Medulla oblongata (tissue), 1 donor: ENCODE measurements around the gene TOB1.

Source experiments
- DNase-seq: peaks from one replicate; pipeline ENCODE4 v3.0.0-alpha.2; 2015; ENCODE audit errors: extremely low spot score

Gene TOB1

DNA sequence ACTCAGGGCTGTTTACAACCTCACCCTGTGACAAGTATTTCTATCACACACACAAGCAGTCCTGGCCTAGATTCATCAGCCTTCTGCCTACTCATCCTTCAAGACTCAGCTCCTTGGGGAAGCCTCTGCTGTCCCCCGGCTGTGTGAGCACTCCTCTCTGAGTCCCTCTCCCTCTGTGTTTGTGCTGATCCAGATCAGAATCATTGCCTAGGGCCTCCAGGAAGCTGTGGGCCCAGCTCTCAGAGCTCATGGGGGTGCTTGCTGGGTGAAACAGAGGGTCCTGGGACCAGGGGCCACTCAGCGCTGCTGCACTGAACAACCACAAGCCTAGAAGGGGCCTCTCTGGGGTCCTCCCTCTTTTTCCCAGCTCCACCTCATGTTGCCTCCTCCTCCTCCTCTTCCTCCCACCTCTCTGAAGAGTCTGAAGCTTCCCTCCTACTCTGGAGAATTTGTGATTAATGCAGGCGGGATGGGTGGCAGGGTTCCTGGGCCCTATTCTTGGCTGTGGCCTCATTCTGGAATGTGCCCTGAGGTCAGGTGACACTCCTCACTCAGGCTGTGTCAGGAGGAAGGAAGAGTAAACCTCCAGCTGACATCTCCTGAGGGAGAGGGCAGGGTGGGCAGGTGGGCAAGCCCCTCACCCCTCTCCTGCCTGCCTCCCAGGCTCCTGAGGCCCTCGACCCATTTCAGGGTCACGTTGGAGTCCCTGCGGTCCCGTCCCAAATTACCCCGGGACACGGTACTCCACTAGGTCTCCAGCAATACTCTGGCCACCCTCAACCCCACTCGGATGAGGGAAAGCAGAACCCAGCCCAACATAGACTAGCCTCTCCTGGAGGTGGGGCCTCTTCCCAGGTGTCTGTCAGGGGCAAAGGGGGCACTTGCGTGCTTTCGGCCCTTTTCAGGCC lies 20.7 kb downstream of the TOB1 start:
- no peak for DNase-seq

DNA sequence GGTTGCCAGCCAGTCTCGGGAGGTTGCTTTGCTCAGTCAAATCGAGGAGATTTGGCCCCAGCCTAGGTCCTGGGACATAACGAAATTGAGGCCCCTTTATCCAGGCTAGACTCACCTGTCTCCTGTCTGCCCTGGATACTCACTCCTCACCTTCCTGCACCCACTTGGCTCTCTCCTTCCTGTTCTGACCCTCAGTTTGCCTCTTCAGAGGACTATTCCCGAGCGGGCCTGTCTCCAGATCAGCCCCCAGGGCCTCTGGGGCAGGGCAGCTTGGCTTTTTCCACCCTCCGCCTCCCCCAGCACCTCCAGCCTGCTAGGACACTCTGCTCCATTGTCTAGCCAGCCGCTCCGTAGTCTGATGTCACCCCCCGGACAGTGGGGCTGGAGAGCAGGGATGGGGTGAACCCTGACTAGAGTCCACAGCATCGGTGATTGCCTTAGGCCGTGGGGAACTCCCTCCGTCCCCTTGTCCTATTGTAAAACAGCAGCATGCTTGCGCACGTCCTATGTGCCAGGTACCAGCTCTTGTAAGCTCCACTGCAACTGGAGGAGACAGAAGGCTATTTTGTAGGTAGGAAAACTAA lies 21.9 kb downstream of the TOB1 start:
- DNase-seq: no peak

DNA sequence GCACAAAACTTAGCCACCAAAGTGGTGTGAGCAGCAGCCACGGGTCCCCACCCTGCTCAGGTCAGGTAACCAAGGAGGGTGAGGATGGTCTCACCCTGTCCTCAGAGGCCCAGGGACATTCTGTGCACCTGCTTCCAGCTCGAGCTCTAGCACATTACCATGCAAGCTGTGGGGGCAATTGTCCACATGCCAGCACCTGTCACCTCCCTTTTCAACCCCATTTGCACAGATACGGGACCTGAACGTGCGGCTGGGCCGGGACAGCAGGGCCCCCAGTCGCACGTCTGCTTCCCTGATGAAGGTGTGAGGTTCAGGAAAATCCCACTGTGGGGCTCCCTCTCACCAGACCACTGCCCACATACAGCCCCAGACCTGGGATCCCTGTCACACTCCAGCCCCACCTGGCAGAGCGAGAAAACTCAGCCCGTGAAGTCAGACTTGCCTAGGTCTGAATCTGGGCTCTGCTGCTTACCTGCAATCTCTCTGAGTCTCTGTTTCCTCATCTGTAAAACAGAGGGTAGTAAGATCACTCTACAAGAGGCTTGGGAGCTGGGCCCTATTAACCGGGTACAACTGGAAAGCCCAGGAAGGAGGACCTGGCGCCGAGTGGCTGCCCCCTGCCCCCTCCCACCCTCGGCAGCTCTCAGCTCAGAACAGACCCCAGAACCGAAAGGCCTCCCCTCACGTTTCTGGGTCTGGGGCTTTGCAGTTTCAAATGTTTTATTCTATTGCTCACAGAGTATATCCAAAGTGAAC lies 22.8 kb downstream of the TOB1 start:
- no peak for DNase-seq

DNA sequence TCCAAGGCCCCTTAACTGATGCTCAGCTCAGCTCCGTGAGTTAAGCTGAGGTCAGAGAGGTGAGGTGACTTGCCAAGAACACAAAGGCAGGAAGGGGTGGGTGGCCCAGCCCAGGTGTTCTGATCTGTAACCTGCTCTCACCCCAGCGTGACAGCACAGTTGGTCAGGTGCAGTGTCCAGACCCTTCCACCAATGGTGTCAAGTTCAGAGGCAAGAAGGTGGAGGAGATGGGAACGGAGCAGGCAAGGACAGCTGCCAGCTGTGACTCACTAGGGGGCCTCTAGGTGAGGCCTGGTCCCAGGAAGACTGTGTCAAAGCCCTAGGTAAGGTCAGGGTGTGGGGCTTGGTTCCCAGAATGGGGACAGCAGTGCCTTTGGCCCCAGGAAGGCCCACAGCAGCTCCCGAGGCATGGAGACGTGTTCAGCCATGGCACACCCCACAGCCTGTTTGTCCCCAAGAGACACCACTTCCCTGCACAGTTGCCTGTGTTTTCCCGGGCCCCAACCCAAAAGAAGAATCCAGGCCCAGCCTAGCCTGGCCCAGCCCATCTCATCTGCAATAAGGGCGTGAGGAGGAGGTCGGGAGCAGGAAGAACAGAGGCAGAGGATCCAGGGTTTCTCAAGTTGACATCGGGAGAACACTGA lies 23.5 kb downstream of the TOB1 start:
- no peak for DNase-seq

DNA sequence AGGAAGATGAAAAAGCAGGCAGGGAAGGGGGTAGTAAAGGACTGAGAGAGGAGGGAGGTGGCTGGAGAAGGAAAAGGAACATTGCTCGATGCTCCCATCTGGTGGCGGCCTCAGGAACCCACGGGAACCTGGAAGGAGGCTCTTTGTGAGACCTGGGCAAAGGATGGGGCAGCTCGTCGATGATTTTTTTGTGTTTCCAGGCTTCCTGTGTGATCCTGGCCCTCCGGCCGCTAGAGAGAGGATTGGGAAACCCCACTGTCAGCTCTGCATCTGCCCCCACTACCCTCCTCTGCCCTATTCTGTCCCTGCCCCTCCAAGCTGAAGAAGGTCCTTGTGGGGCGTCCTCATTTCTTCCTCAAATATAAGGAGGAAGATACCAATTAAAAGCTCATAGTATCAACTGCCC lies 24.2 kb downstream of the TOB1 start:
- DNase-seq: peak; percentile 89

DNA sequence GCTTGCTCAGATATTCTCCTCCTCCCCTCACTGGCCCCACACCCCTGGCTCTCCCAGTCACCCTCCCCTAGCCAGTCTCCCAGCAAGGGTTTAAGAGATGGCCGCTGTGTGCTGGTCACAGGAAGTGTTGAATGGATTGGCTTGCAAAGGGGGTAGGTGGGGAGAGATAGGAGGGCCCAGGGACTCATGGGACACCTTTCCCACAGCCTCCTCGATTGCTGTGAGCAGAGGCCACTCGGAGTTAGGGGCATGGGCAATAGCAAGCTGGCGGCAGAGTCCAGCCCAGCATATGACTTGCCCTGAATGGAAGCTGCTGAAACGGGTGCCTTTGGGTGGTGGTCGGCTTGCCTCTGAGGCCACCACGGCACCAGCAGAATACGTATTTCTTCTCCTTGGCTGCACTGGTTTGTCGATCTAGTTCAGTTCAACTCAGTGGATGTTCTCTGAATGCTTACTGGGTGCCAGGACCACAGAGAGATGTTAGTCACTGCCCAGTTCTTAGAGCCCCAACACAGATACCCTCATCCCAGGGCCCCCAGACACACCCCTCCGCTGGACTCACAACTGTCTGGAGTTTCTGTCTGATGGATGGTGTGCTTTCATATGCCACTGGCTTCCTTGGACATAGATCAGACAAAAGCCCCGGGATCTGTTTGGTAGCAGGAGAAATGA lies 24.7 kb downstream of the TOB1 start:
- DNase-seq: no peak

DNA sequence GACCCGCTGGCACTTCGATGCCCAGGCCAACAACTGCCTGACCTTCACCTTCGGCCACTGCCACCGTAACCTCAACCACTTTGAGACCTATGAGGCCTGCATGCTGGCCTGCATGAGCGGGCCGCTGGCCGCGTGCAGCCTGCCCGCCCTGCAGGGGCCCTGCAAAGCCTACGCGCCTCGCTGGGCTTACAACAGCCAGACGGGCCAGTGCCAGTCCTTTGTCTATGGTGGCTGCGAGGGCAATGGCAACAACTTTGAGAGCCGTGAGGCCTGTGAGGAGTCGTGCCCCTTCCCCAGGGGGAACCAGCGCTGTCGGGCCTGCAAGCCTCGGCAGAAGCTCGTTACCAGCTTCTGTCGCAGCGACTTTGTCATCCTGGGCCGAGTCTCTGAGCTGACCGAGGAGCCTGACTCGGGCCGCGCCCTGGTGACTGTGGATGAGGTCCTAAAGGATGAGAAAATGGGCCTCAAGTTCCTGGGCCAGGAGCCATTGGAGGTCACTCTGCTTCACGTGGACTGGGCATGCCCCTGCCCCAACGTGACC lies 25.8 kb downstream of the TOB1 start:
- DNase-seq: no peak

DNA sequence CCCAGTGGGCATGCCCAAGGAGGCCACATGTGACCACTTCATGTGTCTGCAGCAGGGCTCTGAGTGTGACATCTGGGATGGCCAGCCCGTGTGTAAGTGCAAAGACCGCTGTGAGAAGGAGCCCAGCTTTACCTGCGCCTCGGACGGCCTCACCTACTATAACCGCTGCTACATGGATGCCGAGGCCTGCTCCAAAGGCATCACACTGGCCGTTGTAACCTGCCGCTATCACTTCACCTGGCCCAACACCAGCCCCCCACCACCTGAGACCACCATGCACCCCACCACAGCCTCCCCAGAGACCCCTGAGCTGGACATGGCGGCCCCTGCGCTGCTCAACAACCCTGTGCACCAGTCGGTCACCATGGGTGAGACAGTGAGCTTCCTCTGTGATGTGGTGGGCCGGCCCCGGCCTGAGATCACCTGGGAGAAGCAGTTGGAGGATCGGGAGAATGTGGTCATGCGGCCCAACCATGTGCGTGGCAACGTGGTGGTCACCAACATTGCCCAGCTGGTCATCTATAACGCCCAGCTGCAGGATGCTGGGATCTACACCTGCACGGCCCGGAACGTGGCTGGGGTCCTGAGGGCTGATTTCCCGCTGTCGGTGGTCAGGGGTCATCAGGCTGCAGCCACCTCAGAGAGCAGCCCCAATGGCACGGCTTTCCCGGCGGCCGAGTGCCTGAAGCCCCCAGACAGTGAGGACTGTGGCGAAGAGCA lies 26.4 kb downstream of the TOB1 start:
- DNase-seq: no peak

DNA sequence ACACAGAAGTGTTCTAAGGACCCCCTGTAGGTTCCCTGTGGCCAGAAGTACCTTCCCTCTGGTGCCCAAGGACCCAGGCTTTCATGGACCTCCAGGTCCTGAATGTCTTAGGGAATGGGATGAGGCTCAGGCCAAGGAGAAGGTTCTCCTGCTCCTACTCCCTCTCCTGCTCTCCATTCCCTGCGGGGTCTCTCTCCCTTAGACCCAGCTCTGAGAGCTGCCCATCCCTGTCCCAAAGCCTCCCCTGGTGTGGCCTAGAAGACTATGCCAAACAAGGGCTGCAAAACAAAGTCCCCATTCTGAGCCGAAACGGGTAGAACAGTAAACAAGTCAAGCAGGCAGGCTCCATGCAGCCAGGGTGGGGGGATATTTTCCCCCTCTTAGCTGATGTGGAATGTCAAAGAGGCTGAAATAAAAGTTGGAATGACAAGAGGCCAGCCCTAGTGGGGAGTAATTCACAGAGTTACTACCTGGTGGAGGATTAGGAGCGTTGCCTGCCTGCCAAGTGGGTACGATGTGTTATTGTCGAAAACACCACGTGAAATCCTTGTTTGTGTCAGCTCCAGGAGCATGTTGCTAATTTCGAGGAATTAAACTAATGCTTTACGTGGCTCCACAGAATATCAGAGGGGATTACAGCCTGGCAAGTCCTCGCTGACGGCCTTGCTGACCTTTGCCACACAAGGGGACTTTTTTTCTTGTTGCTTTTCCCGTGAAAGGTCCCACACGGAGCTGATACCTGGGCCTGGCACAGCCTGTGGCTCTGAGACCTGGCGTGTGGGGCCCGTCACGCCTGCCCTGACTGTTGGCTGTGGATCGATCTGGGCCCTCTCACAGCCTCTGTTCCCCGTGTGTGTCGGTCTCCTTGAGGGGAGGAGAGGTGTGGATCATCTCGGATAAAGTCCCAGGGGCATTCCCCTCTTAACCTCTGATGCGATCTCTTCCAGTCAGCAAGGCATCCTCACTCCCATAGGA lies 27.9 kb downstream of the TOB1 start:
- peak; percentile 79 for DNase-seq

DNA sequence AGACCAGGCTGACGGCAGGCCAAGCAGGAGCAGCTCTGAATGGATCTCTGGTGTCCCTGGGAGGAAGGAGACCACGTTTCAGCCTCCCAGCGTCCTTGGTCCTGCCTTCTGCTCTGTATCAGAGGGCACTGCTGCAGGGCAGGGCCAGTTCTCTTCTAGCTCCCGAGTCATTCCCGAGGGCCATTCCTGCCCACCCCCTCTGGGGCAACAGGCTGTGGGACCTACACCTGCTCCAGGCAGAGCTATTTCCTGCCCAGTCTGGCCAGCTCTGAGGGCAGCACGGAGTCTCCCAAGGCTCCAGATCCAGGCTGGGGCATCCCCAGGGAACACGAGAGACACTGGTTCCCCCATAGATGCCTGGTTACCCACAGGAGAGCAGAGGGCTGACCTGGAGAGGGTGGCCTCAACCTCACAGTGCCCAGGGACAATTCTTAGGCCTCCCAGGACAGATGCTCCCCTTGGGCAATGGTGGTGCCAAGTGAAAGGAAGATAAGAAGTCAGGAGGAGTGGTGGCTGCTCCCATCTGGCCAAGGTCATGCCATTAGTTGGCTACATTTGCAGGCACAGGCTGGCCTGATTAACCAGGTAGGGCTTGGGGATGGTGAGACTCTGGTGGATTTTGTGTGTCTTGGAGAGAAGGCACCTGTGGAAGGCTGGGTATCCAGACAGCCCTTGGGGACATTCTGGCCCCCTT lies 28.7 kb downstream of the TOB1 start:
- DNase-seq: no peak

DNA sequence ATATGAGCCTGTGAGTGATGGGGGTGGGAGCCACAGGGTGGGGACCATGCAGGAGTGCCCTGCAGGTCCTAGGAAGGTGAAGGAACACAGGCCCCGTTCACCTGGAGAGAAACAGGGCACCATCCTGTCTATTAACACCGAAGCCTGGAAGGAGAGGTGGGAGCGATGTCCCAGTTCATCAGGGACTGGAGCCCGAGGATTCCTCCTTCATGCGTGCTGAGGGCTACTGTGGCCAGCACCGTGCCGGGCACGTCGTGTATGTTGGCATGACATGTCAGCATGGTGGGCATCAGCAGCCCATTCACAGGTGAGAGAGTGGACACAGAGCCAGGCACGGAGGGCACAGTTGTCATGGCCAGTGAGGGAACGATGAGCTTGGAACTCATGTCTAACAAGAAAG lies 29.3 kb downstream of the TOB1 start:
- no peak for DNase-seq

DNA sequence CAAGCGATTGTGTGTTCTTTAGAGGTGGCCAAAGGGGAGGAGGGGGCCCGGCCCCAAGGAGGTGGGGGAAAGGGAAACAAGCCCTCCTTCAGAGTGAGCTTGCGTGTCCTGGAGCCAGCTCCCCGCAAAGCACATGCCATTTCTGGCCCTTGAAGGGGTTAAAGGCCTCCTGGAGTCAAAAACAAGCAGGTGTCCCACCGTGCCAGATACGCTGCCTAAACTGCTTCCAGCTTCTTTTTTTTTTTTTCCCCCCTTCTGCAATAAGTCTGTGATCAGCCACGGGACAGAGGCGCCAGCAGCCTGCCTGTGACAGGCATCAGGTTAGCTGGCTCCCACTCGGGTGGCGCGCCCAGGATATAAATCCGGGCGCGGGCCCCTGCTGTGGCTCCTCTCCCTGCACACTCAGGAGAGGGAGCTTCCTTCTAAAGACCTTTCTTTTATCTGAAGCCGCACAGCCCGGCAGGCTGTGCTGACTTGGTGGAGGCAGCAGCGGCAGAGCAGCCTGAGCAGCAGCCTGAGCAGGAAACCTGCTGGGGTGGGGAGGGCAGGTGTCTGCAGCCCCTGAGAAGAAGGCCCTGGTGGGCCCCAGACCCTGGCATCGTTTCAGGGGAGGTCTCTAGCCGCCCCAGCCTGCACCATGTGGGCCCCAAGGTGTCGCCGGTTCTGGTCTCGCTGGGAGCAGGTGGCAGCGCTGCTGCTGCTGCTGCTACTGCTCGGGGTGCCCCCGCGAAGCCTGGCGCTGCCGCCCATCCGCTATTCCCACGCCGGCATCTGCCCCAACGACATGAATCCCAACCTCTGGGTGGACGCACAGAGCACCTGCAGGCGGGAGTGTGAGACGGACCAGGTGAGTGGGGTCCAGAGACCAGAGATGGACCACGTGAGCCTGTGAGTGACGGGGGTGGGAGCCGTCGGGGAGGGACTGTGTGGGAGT lies 30.6 kb downstream of the TOB1 start, which contains the start of gene WFIKKN2:
WFIKKN2 (plus strand) TSS at position 286 of the 934 bp plus-strand sequence; CDS start at position 638, 352 bp downstream.
- DNase-seq: no peak

DNA sequence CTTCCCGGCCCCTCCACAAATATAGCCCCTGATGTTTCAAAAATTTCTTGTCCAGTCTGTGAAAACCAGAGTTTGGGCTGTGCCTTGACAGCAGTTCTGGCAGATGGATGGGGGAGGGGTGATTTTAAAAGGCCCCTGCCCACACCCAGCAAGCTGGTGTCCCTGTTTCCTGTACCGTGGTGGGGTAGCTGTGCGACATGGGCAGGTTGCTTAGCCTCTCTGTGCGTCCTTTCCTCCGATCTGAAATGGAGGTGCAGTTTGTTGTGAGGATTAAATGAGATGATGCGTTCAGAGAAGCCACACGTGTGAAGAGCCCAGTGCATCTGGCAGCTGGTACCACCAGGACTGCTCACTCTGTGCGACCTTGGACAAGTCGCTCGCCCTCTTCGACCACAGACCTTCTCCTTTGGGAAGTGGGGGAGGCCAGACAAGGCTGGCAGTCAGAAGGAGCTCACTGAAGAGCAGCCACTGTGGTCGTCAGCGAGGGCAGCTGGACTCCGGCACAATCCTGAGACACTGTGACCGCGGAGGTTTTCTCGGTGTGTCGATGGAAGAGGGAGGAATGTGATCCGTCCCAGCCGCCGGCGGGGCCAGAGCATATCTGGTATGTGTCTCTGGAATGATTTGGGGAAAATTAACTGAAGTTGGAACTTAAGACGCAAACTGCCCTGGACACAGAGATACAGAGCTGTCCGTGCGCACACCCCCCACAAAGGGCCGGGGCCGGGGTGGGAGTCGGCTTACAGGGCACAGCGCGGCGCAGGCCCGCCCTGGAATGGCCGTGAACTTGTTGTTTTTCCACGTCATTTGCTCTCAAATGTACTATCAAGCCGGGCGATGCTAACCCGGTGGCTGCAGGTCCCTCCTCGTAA lies 31.5 kb downstream of the TOB1 start:
- DNase-seq: no peak

DNA sequence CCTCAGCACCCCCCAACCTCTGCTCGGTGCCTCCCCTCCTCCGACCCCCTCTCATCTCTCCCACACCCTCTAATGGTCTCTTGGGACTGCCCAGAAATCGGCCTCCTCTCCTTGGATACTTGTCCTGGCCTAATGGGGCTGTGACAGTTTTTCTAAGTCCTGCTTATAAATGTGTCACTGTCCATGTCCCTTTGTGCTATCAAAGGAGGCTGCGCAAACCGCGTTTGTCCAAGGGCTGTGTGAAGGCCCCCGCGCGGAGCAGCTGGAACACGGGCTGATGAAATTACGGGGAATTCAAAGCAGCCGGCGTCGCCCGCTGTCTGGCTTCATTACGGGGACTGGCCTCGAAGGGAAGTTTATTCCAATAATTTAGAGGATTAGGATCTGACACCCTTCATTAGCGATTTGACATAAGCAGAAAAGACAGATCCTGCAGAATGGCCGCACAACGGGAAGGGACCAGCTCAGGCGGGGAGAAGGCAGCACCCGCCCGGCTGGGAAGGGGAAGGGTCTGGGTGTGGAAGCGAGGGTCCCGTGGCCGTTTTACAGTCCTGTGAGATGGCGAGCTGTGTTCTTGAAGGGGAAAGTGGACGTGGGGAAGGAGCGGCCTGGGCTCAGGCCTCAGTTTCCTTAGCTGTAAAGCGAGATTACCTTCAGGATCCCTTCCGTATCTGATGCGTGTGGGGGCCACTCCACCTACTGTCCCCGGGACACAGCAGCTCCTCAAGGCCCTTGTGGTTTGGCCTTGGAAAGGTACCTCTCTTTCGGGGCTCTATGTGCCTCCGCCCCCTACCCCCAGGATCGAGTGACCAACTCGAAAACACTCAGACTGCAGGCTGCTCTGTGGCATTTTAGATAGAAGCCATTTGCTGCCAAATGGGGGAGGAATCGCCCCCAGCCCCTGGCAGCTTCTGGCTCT lies 32.4 kb downstream of the TOB1 start:
- DNase-seq: no peak

DNA sequence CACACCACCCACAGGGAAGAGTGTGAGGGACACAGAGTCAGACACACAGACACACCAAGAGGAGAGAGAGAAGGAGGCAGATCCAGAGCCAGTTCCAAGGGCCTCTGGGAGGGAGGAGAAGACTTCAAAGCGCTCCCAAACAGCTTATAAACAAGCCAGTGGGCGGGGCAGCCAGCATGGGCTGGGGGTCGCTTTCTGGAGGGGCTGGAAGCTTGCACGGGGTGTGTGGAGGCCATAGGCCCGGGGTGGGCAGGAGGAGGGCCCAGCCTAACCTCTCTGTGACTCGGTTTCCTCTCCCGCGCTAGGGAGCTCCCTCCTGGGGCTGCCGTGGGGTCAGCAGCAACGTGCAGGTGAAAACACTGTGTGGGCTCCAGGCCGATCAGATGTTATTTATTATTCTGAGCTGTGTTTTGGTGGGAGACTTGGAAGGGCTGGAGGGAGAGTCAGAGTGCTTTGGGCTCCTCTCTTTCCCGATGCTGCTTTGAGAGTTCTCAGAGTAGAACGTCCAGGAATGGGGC lies 33.2 kb downstream of the TOB1 start:
- DNase-seq: no peak
